Measurements from ENCODE around the gene PRR20D. TPM values are rescaled to one million over a fixed set of nuclear protein-coding genes. Genes with fewer than 3 reads are reported as not detected.

PRR20D gene
- total RNA-seq, 2 experiments from 2014 or later, result not detected

DNA sequence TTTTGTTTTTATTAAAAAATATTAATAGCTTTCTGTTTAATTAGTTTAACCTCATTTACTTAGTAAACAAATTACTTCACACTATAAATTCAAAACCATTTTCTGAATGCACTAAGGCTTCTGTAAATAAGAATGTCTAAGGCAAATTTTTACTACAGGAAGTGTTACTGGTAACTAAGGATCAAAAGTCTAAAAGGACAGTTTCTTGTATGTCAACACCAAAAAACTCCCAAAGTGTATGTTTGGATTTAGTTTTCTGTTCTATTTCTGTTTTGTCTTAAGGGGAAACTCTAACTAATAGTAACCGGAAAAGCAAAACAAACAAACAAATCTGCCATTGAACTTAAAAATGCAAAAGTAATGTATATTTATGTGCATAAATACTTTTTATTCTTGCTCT lies 31.2 kb downstream of the PRR20D start:
- Mint-ChIP-seq H3K9me3 (peaks cover 4% of the 10 kb centered on the region), H3K27ac (no peak overlapping the region), H3K4me3 (no peak overlapping the region), H3K36me3 (no peaks in the 10 kb centered on the region), H3K4me1 (ENCODE audit: low read depth) (no peaks in the 10 kb centered on the region), H3K27me3 (no peaks in the 10 kb centered on the region)
- CTCF ChIA-PET, result no interaction called here
- DNase-seq, result no peak
- POLR2A ChIA-PET, result no interaction called here
- intact Hi-C loops (cut with micrococcal nuclease), result no loop called here

DNA sequence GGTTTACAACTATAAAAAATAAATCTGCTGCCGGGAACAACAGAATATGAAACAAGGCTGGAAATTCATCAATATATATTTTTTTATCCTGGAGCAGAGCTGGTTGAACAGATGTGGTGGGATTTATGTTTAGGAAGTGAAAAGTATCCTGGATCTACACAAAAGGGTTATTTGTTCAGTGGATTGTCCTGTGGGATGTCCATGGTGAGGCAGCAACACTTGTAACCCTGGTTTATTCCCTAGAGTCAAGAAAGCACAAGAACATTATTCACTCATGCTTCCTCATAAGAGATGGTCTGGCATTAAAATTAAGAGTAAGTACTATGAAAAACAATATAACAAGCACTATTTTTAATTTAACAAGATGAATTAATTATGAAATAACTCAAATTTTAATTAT lies 52.6 kb downstream of the PRR20D start:
- ChIA-PET POLR2A (no interaction called here), CTCF (no interaction called here)
- intact Hi-C loops (cut with micrococcal nuclease), result no loop called here
- Mint-ChIP-seq H3K36me3 (no peaks in the 10 kb centered on the region), H3K4me3 (no peak overlapping the region), H3K4me1 (ENCODE audit: low read depth) (no peaks in the 10 kb centered on the region), H3K27me3 (no peaks in the 10 kb centered on the region), H3K9me3 (peaks cover 4% of the 10 kb centered on the region), H3K27ac (no peak overlapping the region)
- no peak for DNase-seq

Other genes with a start within 250 kb of the PRR20D start
- gene PRR20A, start 19.7 kb upstream of the PRR20D start, total RNA-seq, result not detected
- gene PRR20B, start 13.1 kb upstream of the PRR20D start, total RNA-seq, result not detected
- not detected for gene PRR20C, start 6.6 kb upstream of the PRR20D start, total RNA-seq
- gene PRR20E, start 6.6 kb downstream of the PRR20D start, total RNA-seq, result not detected

Measured in activated CD4-positive, alpha-beta memory T cell treated with anti-CD3 and anti-CD28 coated beads for 36 hours (primary cell).